ENCODE results near the gene HLA-DOA.

HLA-DOA gene

GRCh38 chr6:33013608-33014007 lies 4.2 kb upstream of the HLA-DOA start:
- TF ChIP-seq POLR2AphosphoS5 (IDR thresholded peaks at IDR 0.05; ENCODE audit: low read depth, low read length) (no peak), FOXP2 (optimal IDR thresholded peaks at IDR 0.05; ENCODE audit: borderline replicate concordance, extremely low read depth, extremely low read length, insufficient read depth) (no peak), TAF1 (IDR thresholded peaks at IDR 0.05; ENCODE audit: borderline replicate concordance, insufficient read depth, low read length) (no peak), REST (IDR thresholded peaks at IDR 0.05; ENCODE audit: insufficient read depth in 1 of 2, low read depth in 2 of 2, low read length in 2 of 2) (no peak), SIN3A (IDR thresholded peaks at IDR 0.05; ENCODE audit: borderline replicate concordance, insufficient read depth, low read length) (no peak)

- TF ChIP-seq POLR2AphosphoS5 (IDR thresholded peaks at IDR 0.05; ENCODE audit: low read depth, low read length): no peak
- TF ChIP-seq REST (IDR thresholded peaks at IDR 0.05; ENCODE audit: insufficient read depth in 1 of 2, low read depth in 2 of 2, low read length in 2 of 2): no peak
- no peak for TF ChIP-seq FOXP2 (optimal IDR thresholded peaks at IDR 0.05; ENCODE audit: borderline replicate concordance, extremely low read depth, extremely low read length, insufficient read depth)
- TF ChIP-seq SIN3A (IDR thresholded peaks at IDR 0.05; ENCODE audit: borderline replicate concordance, insufficient read depth, low read length): no peak
- no peak for TF ChIP-seq TAF1 (IDR thresholded peaks at IDR 0.05; ENCODE audit: borderline replicate concordance, insufficient read depth, low read length)
Measured at GRCh38 chr6:33010356-33010755, 965 bp upstream of the HLA-DOA start.

- TF ChIP-seq REST (IDR thresholded peaks at IDR 0.05; ENCODE audit: insufficient read depth in 1 of 2, low read depth in 2 of 2, low read length in 2 of 2) (no peak), TAF1 (IDR thresholded peaks at IDR 0.05; ENCODE audit: borderline replicate concordance, insufficient read depth, low read length) (no peak), SIN3A (IDR thresholded peaks at IDR 0.05; ENCODE audit: borderline replicate concordance, insufficient read depth, low read length) (no peak), FOXP2 (optimal IDR thresholded peaks at IDR 0.05; ENCODE audit: borderline replicate concordance, extremely low read depth, extremely low read length, insufficient read depth) (no peak)
Measured at GRCh38 chr6:33007831-33008400, 1.5 kb downstream of the HLA-DOA start.

GRCh38 chr6:33004940-33005339 lies 4.5 kb downstream of the HLA-DOA start:
- TF ChIP-seq FOXP2 (optimal IDR thresholded peaks at IDR 0.05; ENCODE audit: borderline replicate concordance, extremely low read depth, extremely low read length, insufficient read depth) (no peak), REST (IDR thresholded peaks at IDR 0.05; ENCODE audit: insufficient read depth in 1 of 2, low read depth in 2 of 2, low read length in 2 of 2) (no peak), SIN3A (IDR thresholded peaks at IDR 0.05; ENCODE audit: borderline replicate concordance, insufficient read depth, low read length) (no peak), TAF1 (IDR thresholded peaks at IDR 0.05; ENCODE audit: borderline replicate concordance, insufficient read depth, low read length) (no peak), POLR2AphosphoS5 (IDR thresholded peaks at IDR 0.05; ENCODE audit: low read depth, low read length) (no peak)

GRCh38 chr6:33001685-33002084 lies 7.7 kb downstream of the HLA-DOA start:
- TF ChIP-seq SIN3A (IDR thresholded peaks at IDR 0.05; ENCODE audit: borderline replicate concordance, insufficient read depth, low read length): no peak
- TF ChIP-seq FOXP2 (optimal IDR thresholded peaks at IDR 0.05; ENCODE audit: borderline replicate concordance, extremely low read depth, extremely low read length, insufficient read depth): no peak
- no peak for TF ChIP-seq REST (IDR thresholded peaks at IDR 0.05; ENCODE audit: insufficient read depth in 1 of 2, low read depth in 2 of 2, low read length in 2 of 2)
- TF ChIP-seq POLR2AphosphoS5 (IDR thresholded peaks at IDR 0.05; ENCODE audit: low read depth, low read length): no peak
- no peak for TF ChIP-seq TAF1 (IDR thresholded peaks at IDR 0.05; ENCODE audit: borderline replicate concordance, insufficient read depth, low read length)

Measured in PFSK-1 (cell line).